Anterior cingulate cortex (tissue), 58 donors: ENCODE results near the gene CADM1.
A peak's percentile ranks its signal among the peaks of the same experiment; 100 is the strongest.

ENCODE experiments used
- DNase-seq, 58 donors: peaks; one replicate each; lab custom pipeline; 2025; lab: John Stamatoyannopoulos, UW

The CADM1 gene

GRCh38 chr11:115169251-115169650, 335.0 kb downstream of the CADM1 start:
- peak in 4 of 58 donors; percentile 9 to 47 (median 28) for DNase-seq

- DNase-seq: no peak
Measured at GRCh38 chr11:115168686-115169085, 335.5 kb downstream of the CADM1 start.

- peak in 32 of 58 donors; percentile 11 to 61 (median 36) for DNase-seq
Measured at GRCh38 chr11:115168229-115168671, 336.0 kb downstream of the CADM1 start.

- peak in 3 of 58 donors; percentile 13 to 38 (median 18) for DNase-seq
Measured at GRCh38 chr11:115167456-115167855, 336.8 kb downstream of the CADM1 start.

GRCh38 chr11:115166820-115167219, 337.4 kb downstream of the CADM1 start:
- peak in 1 of 58 donors; percentile 31 for DNase-seq

- DNase-seq: no peak
Measured at GRCh38 chr11:115164774-115165173, 339.4 kb downstream of the CADM1 start.

- no peak for DNase-seq
Measured at GRCh38 chr11:115162919-115163318, 341.3 kb downstream of the CADM1 start.

GRCh38 chr11:115161876-115162275, 342.3 kb downstream of the CADM1 start:
- no peak for DNase-seq

- no peak for DNase-seq
Measured at GRCh38 chr11:115159207-115159606, 345.0 kb downstream of the CADM1 start.

GRCh38 chr11:115158053-115158452, 346.2 kb downstream of the CADM1 start:
- no peak for DNase-seq

GRCh38 chr11:115157247-115157646, 347.0 kb downstream of the CADM1 start:
- DNase-seq: no peak

GRCh38 chr11:115155978-115156377, 348.2 kb downstream of the CADM1 start:
- DNase-seq: no peak

GRCh38 chr11:115155320-115155719, 348.9 kb downstream of the CADM1 start:
- no peak for DNase-seq

- DNase-seq: no peak
Measured at GRCh38 chr11:115154355-115154736, 349.9 kb downstream of the CADM1 start.

GRCh38 chr11:115153731-115154354, 350.4 kb downstream of the CADM1 start:
- no peak for DNase-seq

GRCh38 chr11:115153135-115153534, 351.1 kb downstream of the CADM1 start:
- DNase-seq: no peak

GRCh38 chr11:115151010-115151409, 353.2 kb downstream of the CADM1 start:
- no peak for DNase-seq

- no peak for DNase-seq
Measured at GRCh38 chr11:115148691-115149090, 355.5 kb downstream of the CADM1 start.

- no peak for DNase-seq
Measured at GRCh38 chr11:115148101-115148500, 356.1 kb downstream of the CADM1 start.

GRCh38 chr11:115147243-115147807, 356.9 kb downstream of the CADM1 start:
- no peak for DNase-seq

GRCh38 chr11:115146425-115146824, 357.8 kb downstream of the CADM1 start:
- DNase-seq: no peak

GRCh38 chr11:115145324-115145723, 358.9 kb downstream of the CADM1 start:
- DNase-seq: no peak
